ENCODE data around the gene TSHZ2. TPM values are rescaled to one million over a fixed set of nuclear protein-coding genes. Genes with fewer than 3 reads are reported as not detected.

The TSHZ2 gene
- total and polyA plus RNA-seq, 9 of the 15 experiments (the other 6 are each of a cell fraction or from before 2014, with no cell fraction given), result 0.03 to 0.20 (median 0.05) TPM; not detected in 4

GRCh38 chr20:53296451-53297153, 324.4 kb downstream of the TSHZ2 start:
- H3K9ac ChIP-seq (ENCODE audit: insufficient read depth in 1 of 2, low read depth in 2 of 2, low read length in 2 of 2), result peak overlapping the region in 1 of 2 experiments; percentile 7; a peak in 2 of 4 replicates
- POLR2A ChIA-PET, result interaction anchor here (0.6 to 1.0 kb wide), 2 partner anchors 20 to 239 kb away, joined by 3 to 4 read pairs; no protein-coding TSS in a partner anchor
- H3K36me3 ChIP-seq (ENCODE audit: control insufficient read depth, insufficient read depth, low read length), result no peaks in the 10 kb centered on the region
- WGBS (ENCODE audit: insufficient coverage, low coverage, missing lambda C conversion rate), result 0% methylated on average over 2 of the region's 2 CpGs
- peak overlapping the region; percentile 30 for H3K4me2 ChIP-seq (ENCODE audit: insufficient read depth, low read length)
- in situ Hi-C loops (cut with MboI) (no loop called here), intact Hi-C loops (cut with micrococcal nuclease) (no loop called here)
- H4K20me1 ChIP-seq (replicated peaks; ENCODE audit: control insufficient read depth, insufficient read depth, low read length), result no peaks in the 10 kb centered on the region
- BruUV-seq (replicated peaks), result no TSS peak
- H2AFZ ChIP-seq (ENCODE audit: low read depth, low read length), result peak overlapping the region; percentile 1; the same call in 1 of the 2 replicates
- H3K4me1 ChIP-seq (replicated peaks in 1 of 2; ENCODE audit: control insufficient read depth in 2 of 2, insufficient read depth in 2 of 2, low read length in 2 of 2), result peaks cover 0 to 57% of the 10 kb centered on the region in 2 experiments; a peak in 2 of 5 replicates
- peak; percentile 53 to 67 (median 62) for DNase-seq (ENCODE audit: extremely low read depth in 1 of 4, low spot score in 3 of 4)
- no peaks in the 10 kb centered on the region for H3K27me3 ChIP-seq (ENCODE audit: control insufficient read depth in 2 of 2, insufficient read depth in 2 of 2, low read length in 2 of 2)
- peak overlapping the region; percentile 64 for H3K27ac ChIP-seq (ENCODE audit: extremely low read depth, low read depth, low read length)
- peak; percentile 79 for FAIRE-seq
- H3K9me1 ChIP-seq (ENCODE audit: control insufficient read depth, insufficient read depth, low read length), result no peaks in the 10 kb centered on the region
- no peak overlapping the region for H3K4me3 ChIP-seq
- no peaks in the 10 kb centered on the region for H3K9me3 ChIP-seq (replicated peaks; ENCODE audit: control insufficient read depth, insufficient read depth, low read depth, low read length)
- H3K79me2 ChIP-seq (ENCODE audit: control insufficient read depth, insufficient read depth, low read length), result no peaks in the 10 kb centered on the region
- CTCF ChIA-PET (ENCODE audit: low intra/inter-chr PET ratio), result no interaction called here
- ATAC-seq, result peak; percentile 67
- TF ChIP-seq KDM1A (IDR thresholded peaks at IDR 0.05) (peak; percentile 52 to 73; a peak in 3 of 4 replicates), RHOXF2B (CRISPR knock-in tag; conservative IDR thresholded peaks at IDR 0.05) (no peak), JUND (IDR thresholded peaks at IDR 0.05; ENCODE audit: borderline replicate concordance, low read depth, low read length) (peak; percentile 22; the same call in 1 of the 2 replicates), JUND (tag; IDR thresholded peaks at IDR 0.05; ENCODE audit: borderline replicate concordance, low read depth, low read length) (peak; percentile 16; the same call in 1 of the 3 replicates), ZNF644 (tag; IDR thresholded peaks at IDR 0.05; ENCODE audit: low read depth) (peak; percentile 85), HNRNPUL1 (IDR thresholded peaks at IDR 0.05; ENCODE audit: low read length) (no peak), ZNF584 (CRISPR knock-in tag; IDR thresholded peaks at IDR 0.05; ENCODE audit: low read depth) (no peak), EHMT2 (IDR thresholded peaks at IDR 0.05) (no peak), ELF1 (tag; IDR thresholded peaks at IDR 0.05) (peak; percentile 29; the same call in 1 of the 2 replicates), TBL1XR1 (IDR thresholded peaks at IDR 0.05; ENCODE audit: low read length in 2 of 2) (peak in 1 of 2 experiments; percentile 89; a peak in 2 of 4 replicates)
- TF ChIP-seq, protein P1, sequence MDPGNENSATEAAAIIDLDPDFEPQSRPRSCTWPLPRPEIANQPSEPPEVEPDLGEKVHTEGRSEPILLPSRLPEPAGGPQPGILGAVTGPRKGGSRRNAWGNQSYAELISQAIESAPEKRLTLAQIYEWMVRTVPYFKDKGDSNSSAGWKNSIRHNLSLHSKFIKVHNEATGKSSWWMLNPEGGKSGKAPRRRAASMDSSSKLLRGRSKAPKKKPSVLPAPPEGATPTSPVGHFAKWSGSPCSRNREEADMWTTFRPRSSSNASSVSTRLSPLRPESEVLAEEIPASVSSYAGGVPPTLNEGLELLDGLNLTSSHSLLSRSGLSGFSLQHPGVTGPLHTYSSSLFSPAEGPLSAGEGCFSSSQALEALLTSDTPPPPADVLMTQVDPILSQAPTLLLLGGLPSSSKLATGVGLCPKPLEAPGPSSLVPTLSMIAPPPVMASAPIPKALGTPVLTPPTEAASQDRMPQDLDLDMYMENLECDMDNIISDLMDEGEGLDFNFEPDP (CRISPR knock-in tag; IDR thresholded peaks at IDR 0.05), result no peak
- TF ChIP-seq, protein P2, sequence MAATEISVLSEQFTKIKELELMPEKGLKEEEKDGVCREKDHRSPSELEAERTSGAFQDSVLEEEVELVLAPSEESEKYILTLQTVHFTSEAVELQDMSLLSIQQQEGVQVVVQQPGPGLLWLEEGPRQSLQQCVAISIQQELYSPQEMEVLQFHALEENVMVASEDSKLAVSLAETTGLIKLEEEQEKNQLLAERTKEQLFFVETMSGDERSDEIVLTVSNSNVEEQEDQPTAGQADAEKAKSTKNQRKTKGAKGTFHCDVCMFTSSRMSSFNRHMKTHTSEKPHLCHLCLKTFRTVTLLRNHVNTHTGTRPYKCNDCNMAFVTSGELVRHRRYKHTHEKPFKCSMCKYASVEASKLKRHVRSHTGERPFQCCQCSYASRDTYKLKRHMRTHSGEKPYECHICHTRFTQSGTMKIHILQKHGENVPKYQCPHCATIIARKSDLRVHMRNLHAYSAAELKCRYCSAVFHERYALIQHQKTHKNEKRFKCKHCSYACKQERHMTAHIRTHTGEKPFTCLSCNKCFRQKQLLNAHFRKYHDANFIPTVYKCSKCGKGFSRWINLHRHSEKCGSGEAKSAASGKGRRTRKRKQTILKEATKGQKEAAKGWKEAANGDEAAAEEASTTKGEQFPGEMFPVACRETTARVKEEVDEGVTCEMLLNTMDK (IDR thresholded peaks at IDR 0.05; ENCODE audit: borderline replicate concordance, insufficient read depth, low read depth, low read length, poor library complexity, severe bottlenecking), result no peak
